Activated CD4-positive, alpha-beta T cell treated with anti-CD3 and anti-CD28 coated beads, Interleukin-2, amount 50 U/mL, for 1 hour (primary cell): ENCODE data around the gene ARHGEF18.
"Not testable (repeated sequence)": the region's sequence is repeated elsewhere in the genome, so short reads cannot be mapped to it uniquely, and the experiment has no call there.

ENCODE experiments used
- DNase-seq: peaks from one replicate; pipeline ENCODE4 v3.0.0-alpha.2; 2020

The ARHGEF18 gene

GRCh38 chr19:7349231-7349591, 474 bp downstream of the ARHGEF18 start:
- no peak for DNase-seq

GRCh38 chr19:7349961-7350711, 1.4 kb downstream of the ARHGEF18 start:
- DNase-seq, result peak; percentile 57

GRCh38 chr19:7351861-7352260, 3.1 kb downstream of the ARHGEF18 start:
- DNase-seq, result no peak

GRCh38 chr19:7355151-7355820, 6.5 kb downstream of the ARHGEF18 start:
- DNase-seq, result no peak

- no peak for DNase-seq
Observed at GRCh38 chr19:7355871-7356270, 7.1 kb downstream of the ARHGEF18 start.

GRCh38 chr19:7356899-7357627, 8.3 kb downstream of the ARHGEF18 start:
- no peak for DNase-seq

- no peak for DNase-seq
Observed at GRCh38 chr19:7358102-7358597, 9.4 kb downstream of the ARHGEF18 start.

GRCh38 chr19:7360393-7360984, 11.8 kb downstream of the ARHGEF18 start:
- no peak for DNase-seq

- DNase-seq, result no peak
Observed at GRCh38 chr19:7363225-7363624, 14.5 kb downstream of the ARHGEF18 start.

- DNase-seq, result no peak
Observed at GRCh38 chr19:7366701-7367420, 18.1 kb downstream of the ARHGEF18 start.

- no peak for DNase-seq
Observed at GRCh38 chr19:7368456-7368855, 19.7 kb downstream of the ARHGEF18 start.

- DNase-seq, result not testable (repeated sequence)
Observed at GRCh38 chr19:7368866-7369265, 20.1 kb downstream of the ARHGEF18 start.

GRCh38 chr19:7370546-7370945, 21.8 kb downstream of the ARHGEF18 start:
- no peak for DNase-seq

GRCh38 chr19:7371001-7371400, 22.3 kb downstream of the ARHGEF18 start:
- no peak for DNase-seq

GRCh38 chr19:7372810-7373209, 24.1 kb downstream of the ARHGEF18 start:
- no peak for DNase-seq

GRCh38 chr19:7373862-7374261, 25.1 kb downstream of the ARHGEF18 start:
- DNase-seq, result no peak

GRCh38 chr19:7376151-7376852, 27.6 kb downstream of the ARHGEF18 start:
- no peak for DNase-seq

GRCh38 chr19:7377196-7377595, 28.5 kb downstream of the ARHGEF18 start:
- DNase-seq, result no peak

- no peak for DNase-seq
Observed at GRCh38 chr19:7381073-7381390, 32.3 kb downstream of the ARHGEF18 start.

- DNase-seq, result no peak
Observed at GRCh38 chr19:7382694-7383093, 34.0 kb downstream of the ARHGEF18 start.

GRCh38 chr19:7383284-7383683, 34.5 kb downstream of the ARHGEF18 start:
- DNase-seq, result no peak

- DNase-seq, result no peak
Observed at GRCh38 chr19:7385062-7385461, 36.3 kb downstream of the ARHGEF18 start.
